IPS-18c (cell line): ENCODE results near the gene ATP2A1.
"Not testable (repeated sequence)": the region's sequence is repeated elsewhere in the genome, so short reads cannot be mapped to it uniquely, and the experiment has no call there.

Experiments used
- H3K4me3 ChIP-seq: 2 replicates; pipeline ENCODE4 v1.7.0; 2013; ENCODE audit warnings: low read depth, mild to moderate bottlenecking, low read length, moderate library complexity; ENCODE audit not compliant: insufficient read depth
- H3K9me3 ChIP-seq: one replicate; pipeline ENCODE4 v1.6.1; 2013; ENCODE audit warnings: mild to moderate bottlenecking, low read length, moderate library complexity; ENCODE audit not compliant: control insufficient read depth, insufficient read depth

The ATP2A1 gene

GRCh38 chr16:28846080-28846932 lies 32.0 kb upstream of the ATP2A1 start, which contains the start of gene TUFM:
TSS of gene TUFM (minus strand) at chr16:28846348. CDS start at chr16:28846269, 79 bp downstream.
- Histone ChIP-seq H3K9me3 (no peaks in the 10 kb centered on the region), H3K4me3 (peak within 1 kb of the TSS; percentile 94)

- H3K4me3 ChIP-seq: peak overlapping the region; percentile 75
Measured at GRCh38 chr16:28846933-28847273, 31.4 kb upstream of the ATP2A1 start.

GRCh38 chr16:28858421-28858820 lies 19.9 kb upstream of the ATP2A1 start:
- no peak overlapping the region; the same call in 1 of the 2 replicates for H3K4me3 ChIP-seq
- no peaks in the 10 kb centered on the region for H3K9me3 ChIP-seq

More at GRCh38 chr16:28846933-28847273, 31.4 kb upstream of the ATP2A1 start:
- no peaks in the 10 kb centered on the region for H3K9me3 ChIP-seq

- H3K4me3 ChIP-seq: no peak overlapping the region
- no peaks in the 10 kb centered on the region for H3K9me3 ChIP-seq
Measured at GRCh38 chr16:28859326-28859725, 19.0 kb upstream of the ATP2A1 start.

- Histone ChIP-seq H3K4me3 (peak overlapping the region; percentile 97), H3K9me3 (peaks cover 2% of the 10 kb centered on the region)
Measured at GRCh38 chr16:28863929-28864793, 14.1 kb upstream of the ATP2A1 start.

GRCh38 chr16:28865001-28865688 lies 13.1 kb upstream of the ATP2A1 start:
- Histone ChIP-seq H3K4me3 (peak overlapping the region; percentile 97), H3K9me3 (peaks cover 2% of the 10 kb centered on the region)

GRCh38 chr16:28865722-28866453 lies 12.4 kb upstream of the ATP2A1 start:
- Histone ChIP-seq H3K9me3 (peaks cover 2% of the 10 kb centered on the region), H3K4me3 (no peak overlapping the region)

- H3K9me3 ChIP-seq: peaks cover 2% of the 10 kb centered on the region
Measured at GRCh38 chr16:28866454-28866804, 11.9 kb upstream of the ATP2A1 start.

GRCh38 chr16:28867241-28867640 lies 11.0 kb upstream of the ATP2A1 start:
- peaks cover 2% of the 10 kb centered on the region for H3K9me3 ChIP-seq
- no peak overlapping the region for H3K4me3 ChIP-seq

More at GRCh38 chr16:28866454-28866804, 11.9 kb upstream of the ATP2A1 start:
- H3K4me3 ChIP-seq: no peak overlapping the region

GRCh38 chr16:28867646-28868045 lies 10.6 kb upstream of the ATP2A1 start:
- H3K4me3 ChIP-seq, H3K9me3 ChIP-seq: not testable (repeated sequence)

- Histone ChIP-seq H3K9me3 (peaks cover 2% of the 10 kb centered on the region), H3K4me3 (no peak overlapping the region)
Measured at GRCh38 chr16:28869201-28869600, 9.1 kb upstream of the ATP2A1 start.

GRCh38 chr16:28872952-28873351 lies 5.3 kb upstream of the ATP2A1 start:
- Histone ChIP-seq H3K9me3 (no peaks in the 10 kb centered on the region), H3K4me3 (no peak overlapping the region)

GRCh38 chr16:28873543-28874201 lies 4.6 kb upstream of the ATP2A1 start:
- no peaks in the 10 kb centered on the region for H3K9me3 ChIP-seq
- H3K4me3 ChIP-seq: no peak overlapping the region

GRCh38 chr16:28874406-28874805 lies 3.9 kb upstream of the ATP2A1 start:
- Histone ChIP-seq H3K4me3 (no peak overlapping the region), H3K9me3 (no peaks in the 10 kb centered on the region)

GRCh38 chr16:28875134-28876018 lies 2.9 kb upstream of the ATP2A1 start:
- Histone ChIP-seq H3K9me3 (no peaks in the 10 kb centered on the region), H3K4me3 (no peak overlapping the region)
